Gastrocnemius medialis (tissue), 4 donors: ENCODE data around the gene ITGA3. TPM values are rescaled to one million over a fixed set of nuclear protein-coding genes. Genes with fewer than 3 reads are reported as not detected.
A peak's percentile ranks its signal among the peaks of the same experiment; 100 is the strongest.

Source experiments
- ATAC-seq, 2 donors: fragments of 150-250 bp; one replicate each; pipeline ENCODE4 v1.9.1; 2016
- DNase-seq, 2 donors: peaks; one replicate each; pipeline ENCODE4 v3.0.0-alpha.2; 2019
- H3K27ac ChIP-seq, 4 donors: fragments of 200-600 bp; sonication (generic); 1 replicate in 1 of 4; 2 replicates in 3 of 4; pipeline ENCODE4 v1.5.1; 2016 to 2018; ENCODE audit warnings: mild to moderate bottlenecking in 2 of 4, moderate library complexity in 1 of 4
- H3K27me3 ChIP-seq, 3 donors: fragments of 200-600 bp; sonication (generic) in 2 of 3; 1 replicate in 1 of 3; 2 replicates in 2 of 3; pipeline versions ENCODE4 v1.5.1 to v1.6.0; 2016 to 2019; ENCODE audit warnings: mild to moderate bottlenecking in 1 of 3, moderate library complexity in 1 of 3
- H3K36me3 ChIP-seq, 2 donors: fragments of 200-600 bp; sonication (generic) in 1 of 2; one replicate each; pipeline ENCODE4 v1.5.1; 2017 to 2018
- H3K4me1 ChIP-seq, 2 donors: fragments of 200-600 bp; sonication (generic) in 1 of 2; one replicate each; pipeline ENCODE4 v1.5.1; 2016 to 2017; ENCODE audit warnings: mild to moderate bottlenecking in 2 of 2
- H3K4me3 ChIP-seq, 4 donors: fragments of 200-600 bp; sonication (generic) in 3 of 4; 1 replicate in 1 of 4; 2 replicates in 3 of 4; pipeline ENCODE4 v1.5.1; 2016 to 2019; ENCODE audit warnings: mild to moderate bottlenecking in 2 of 4
- H3K9me3 ChIP-seq, 3 donors: fragments of 200-600 bp; sonication (generic) in 2 of 3; 1 replicate in 1 of 3; 2 replicates in 2 of 3; pipeline ENCODE4 v1.5.1; 2016 to 2019
- CTCF ChIP-seq, 5 experiments: fragments of 450-650 bp in 3 of 5; fragments of 200-600 bp in 2 of 5; sonication (generic) in 2 of 5; IDR thresholded peaks in 4 of 5; conservative IDR thresholded peaks in 1 of 5; 1 replicate in 4 of 5; 2 replicates in 1 of 5; pipeline ENCODE4 v1.5.1; 2016 to 2019; ENCODE audit warnings: antibody characterized with exemption in 5 of 5, mild to moderate bottlenecking in 3 of 5, moderate library complexity in 3 of 5
- POLR2A ChIP-seq, 2 donors: fragments of 450-650 bp; IDR thresholded peaks; one replicate each; pipeline ENCODE4 v1.6.1; 2017; ENCODE audit warnings: antibody characterized with exemption in 2 of 2, mild to moderate bottlenecking in 2 of 2, moderate library complexity in 2 of 2
- in situ Hi-C, 4 donors: fragments of 200-750 bp; cut with MboI; loops; one replicate each; pipeline versions ENCODE4 v1.15.0 to v1.8.0; 2017; ENCODE audit warnings: low sequenced_read_pairs in 4 of 4
- intact Hi-C: fragments of 100-400 bp; cut with DNase I; formaldehyde crosslinking; loops from one replicate; pipeline ENCODE4 v1.15.1; 2023; ENCODE audit warnings: low total_unique reads
- total RNA-seq, 4 donors: library from RNA; depleted of rRNA; stranded (reverse); fragments of >200 nt; gene quantifications; one replicate each; pipeline versions ENCODE4 v1.1.0 to v1.2.3, GENCODE V29; 2016

The ITGA3 gene
- total RNA-seq, 4 donors from 2014 or later = 5.1 to 25.9 (median 18.4) TPM

DNA sequence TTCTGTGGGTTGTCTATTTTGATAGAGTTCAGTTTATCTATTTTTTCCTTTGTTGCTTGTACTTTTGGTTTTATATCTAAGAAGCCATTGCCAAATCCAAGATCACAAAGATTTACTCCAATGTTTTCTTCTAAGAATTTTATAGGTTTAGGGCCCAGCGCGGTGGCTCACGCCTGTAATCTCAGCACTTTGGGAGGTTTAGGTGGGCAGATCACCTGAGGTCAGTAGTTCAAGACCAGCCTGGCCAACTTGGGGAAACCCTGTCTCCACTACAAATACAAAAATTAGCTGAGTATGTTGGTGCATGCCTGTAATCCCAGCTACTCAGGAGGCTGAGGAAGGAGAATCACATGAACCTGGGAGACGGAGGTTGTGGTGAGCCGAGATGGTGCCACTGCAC lies 13.7 kb upstream of the ITGA3 start:
- Histone ChIP-seq H3K4me1 (peaks cover 12 to 17% of the 10 kb centered on the region in 2 donors), H3K4me3 (no peak overlapping the region), H3K36me3 (no peaks in the 10 kb centered on the region), H3K9me3 (no peaks in the 10 kb centered on the region), H3K27me3 (no peaks in the 10 kb centered on the region), H3K27ac (no peak overlapping the region)
- TF ChIP-seq CTCF (IDR thresholded peaks at IDR 0.05 in 4 of 5, conservative IDR thresholded peaks at IDR 0.05 in 1 of 5) = no peak
- TF ChIP-seq POLR2A (IDR thresholded peaks at IDR 0.05) = no peak
- ATAC-seq (no peak), DNase-seq (no peak)
- in situ Hi-C loops = no loop called here
- intact Hi-C loops = no loop called here

DNA sequence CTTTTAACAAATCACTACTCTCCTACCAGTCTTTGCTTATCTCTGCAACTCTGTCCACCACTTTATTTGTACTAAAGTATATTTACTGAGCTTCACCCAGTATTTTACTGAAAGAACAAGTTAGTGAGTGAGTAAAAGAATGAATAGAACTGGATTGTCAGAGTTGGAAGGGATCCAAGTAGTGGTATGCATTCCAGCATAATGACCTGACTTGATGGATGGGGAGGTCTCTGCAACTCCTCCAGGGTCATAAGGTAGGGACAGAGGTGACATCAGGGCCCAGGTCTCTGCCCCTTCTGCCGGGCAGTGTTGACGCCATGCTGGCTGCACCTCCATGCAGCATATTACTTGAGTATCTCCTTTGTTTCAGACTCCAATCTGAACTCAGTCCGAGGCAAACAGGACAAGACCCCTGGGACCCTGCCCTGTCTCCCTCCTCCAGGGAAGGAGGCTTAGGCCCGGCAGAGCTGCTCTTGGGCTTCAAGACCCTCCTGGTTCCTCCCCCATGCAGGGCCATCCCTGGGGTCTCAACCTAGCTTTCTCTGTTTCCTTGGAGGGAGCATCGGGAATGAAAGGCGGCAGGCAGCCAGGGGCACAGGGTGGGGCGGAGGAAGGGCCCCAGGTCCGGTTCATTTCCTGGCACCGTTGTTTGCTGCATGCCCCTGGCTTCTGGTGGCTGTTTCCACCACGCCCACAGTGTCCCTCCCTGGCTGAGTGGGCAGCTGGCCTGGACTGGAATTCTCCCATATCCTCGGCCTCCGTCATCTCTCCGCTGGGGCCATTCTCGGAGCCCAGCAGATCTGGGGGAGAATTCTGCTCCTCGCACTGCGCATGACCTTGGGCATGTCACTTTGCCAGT lies 12.4 kb upstream of the ITGA3 start:
- ATAC-seq (peak in 1 of 2 donors; percentile 42), DNase-seq (no peak)
- Histone ChIP-seq H3K27me3 (no peaks in the 10 kb centered on the region), H3K4me3 (no peak overlapping the region), H3K4me1 (peaks cover 12 to 17% of the 10 kb centered on the region in 2 donors), H3K36me3 (no peaks in the 10 kb centered on the region), H3K9me3 (no peaks in the 10 kb centered on the region), H3K27ac (no peak overlapping the region)
- no peak for TF ChIP-seq POLR2A (IDR thresholded peaks at IDR 0.05)
- no peak for TF ChIP-seq CTCF (IDR thresholded peaks at IDR 0.05 in 4 of 5, conservative IDR thresholded peaks at IDR 0.05 in 1 of 5)
- intact Hi-C loops = no loop called here
- in situ Hi-C loops = no loop called here

DNA sequence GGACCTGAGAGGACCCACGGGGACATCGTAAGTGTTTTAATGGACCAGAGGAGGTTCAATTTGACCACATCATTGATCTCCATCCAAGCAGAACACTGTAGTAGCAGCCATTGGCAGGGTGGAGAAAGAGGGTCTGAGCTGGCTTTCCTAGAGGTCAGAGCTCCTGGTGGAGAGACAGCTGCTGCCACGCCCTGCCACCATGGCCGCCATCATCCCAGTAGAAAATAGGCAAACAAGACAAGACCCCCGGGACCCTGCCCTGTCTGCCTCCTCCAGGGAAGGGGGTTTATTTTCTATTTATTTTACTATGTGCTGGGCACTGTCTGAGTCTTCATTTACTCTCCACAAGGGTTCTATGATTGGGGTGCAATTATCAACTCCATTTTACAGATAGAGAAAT lies 11.4 kb upstream of the ITGA3 start:
- no peak overlapping the region for H3K4me3 ChIP-seq
- DNase-seq (no peak), ATAC-seq (no peak)
- H3K36me3 ChIP-seq = no peaks in the 10 kb centered on the region
- peaks cover 12 to 17% of the 10 kb centered on the region in 2 donors for H3K4me1 ChIP-seq
- H3K27ac ChIP-seq = no peak overlapping the region
- intact Hi-C loops (no loop called here), in situ Hi-C loops (no loop called here)
- H3K27me3 ChIP-seq = no peaks in the 10 kb centered on the region
- no peak for TF ChIP-seq POLR2A (IDR thresholded peaks at IDR 0.05)
- H3K9me3 ChIP-seq = no peaks in the 10 kb centered on the region

DNA sequence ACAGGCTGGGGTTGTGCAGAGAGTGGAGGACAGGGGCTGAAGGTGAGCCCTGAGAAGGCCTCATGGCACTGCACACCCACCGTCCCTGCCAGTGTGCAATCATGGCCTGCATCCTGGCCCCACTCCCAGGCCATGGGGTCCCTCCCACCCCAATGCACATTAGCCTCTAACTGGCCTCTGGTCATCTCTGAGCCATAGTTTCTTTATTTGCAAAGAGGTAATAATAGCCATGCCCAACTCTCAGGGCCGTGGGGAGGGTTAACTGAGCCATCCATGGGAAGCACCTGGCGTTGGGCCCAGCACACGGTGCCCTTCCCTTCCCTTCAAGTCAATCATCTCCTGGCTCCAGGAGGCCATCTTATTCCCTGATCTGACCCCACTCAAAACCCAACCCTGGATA lies 10.8 kb upstream of the ITGA3 start:
- no peaks in the 10 kb centered on the region for H3K27me3 ChIP-seq
- H3K36me3 ChIP-seq = no peaks in the 10 kb centered on the region
- H3K4me3 ChIP-seq = no peak overlapping the region
- TF ChIP-seq CTCF (IDR thresholded peaks at IDR 0.05 in 4 of 5, conservative IDR thresholded peaks at IDR 0.05 in 1 of 5) (no peak), POLR2A (IDR thresholded peaks at IDR 0.05) (no peak)
- H3K9me3 ChIP-seq = no peaks in the 10 kb centered on the region
- in situ Hi-C loops (no loop called here), intact Hi-C loops (no loop called here)
- no peak overlapping the region for H3K27ac ChIP-seq
- DNase-seq (peak in 1 of 2 donors; percentile 52), ATAC-seq (peak; percentile 31 to 54)
- peaks cover 12 to 17% of the 10 kb centered on the region in 2 donors for H3K4me1 ChIP-seq

DNA sequence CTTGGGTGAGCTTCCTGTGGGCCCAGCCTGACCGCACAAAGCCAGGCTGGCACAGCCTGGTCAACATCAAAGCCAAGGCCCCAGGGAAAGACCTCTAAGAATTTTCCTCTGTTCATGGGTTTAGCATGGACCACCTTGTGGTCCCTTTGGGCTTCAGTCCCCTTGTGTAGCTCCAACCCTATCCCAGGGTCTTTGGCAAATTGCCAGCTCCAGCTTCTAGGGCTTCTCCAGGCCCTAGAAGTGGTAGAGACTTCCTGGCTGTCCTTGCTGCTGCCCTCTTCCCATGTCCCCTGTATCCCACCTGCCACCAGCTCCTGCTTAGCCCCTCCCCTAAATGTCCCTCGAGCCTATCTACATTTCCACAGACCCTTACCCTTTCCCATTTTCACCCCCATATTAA lies 9.7 kb upstream of the ITGA3 start:
- H3K4me3 ChIP-seq = no peak overlapping the region
- no peaks in the 10 kb centered on the region for H3K36me3 ChIP-seq
- intact Hi-C loops = no loop called here
- DNase-seq = no peak
- in situ Hi-C loops = no loop called here
- no peaks in the 10 kb centered on the region for H3K9me3 ChIP-seq
- no peak overlapping the region for H3K27ac ChIP-seq
- H3K4me1 ChIP-seq = peaks cover 12 to 17% of the 10 kb centered on the region in 2 donors
- no peaks in the 10 kb centered on the region for H3K27me3 ChIP-seq
- TF ChIP-seq POLR2A (IDR thresholded peaks at IDR 0.05) = no peak
- TF ChIP-seq CTCF (IDR thresholded peaks at IDR 0.05 in 4 of 5, conservative IDR thresholded peaks at IDR 0.05 in 1 of 5) = no peak
- no peak for ATAC-seq
